ENCODE results near the gene UNC45B.

- no peak for TF ChIP-seq RAD21 (IDR thresholded peaks at IDR 0.05; ENCODE audit: low read length)
- no peak for TF ChIP-seq CTCF (conservative IDR thresholded peaks at IDR 0.05; ENCODE audit: low read depth, low read length)
- no peak for TF ChIP-seq SMC3 (IDR thresholded peaks at IDR 0.05; ENCODE audit: low read depth, low read length)
- no peak for TF ChIP-seq CHD1 (IDR thresholded peaks at IDR 0.05; ENCODE audit: low read depth, low read length)
- no peak for TF ChIP-seq POLR2A (IDR thresholded peaks at IDR 0.05; ENCODE audit: low read depth, low read length)
- no peak for TF ChIP-seq USF2 (IDR thresholded peaks at IDR 0.05; ENCODE audit: low read depth, low read length)
- TF ChIP-seq RCOR1 (IDR thresholded peaks at IDR 0.05; ENCODE audit: insufficient replicate concordance, low read length), result no peak
- TF ChIP-seq CEBPB (IDR thresholded peaks at IDR 0.05; ENCODE audit: low read depth, low read length), result no peak
- no peak for TF ChIP-seq FOS (IDR thresholded peaks at IDR 0.05; ENCODE audit: low read depth, low read length)
- no peak for TF ChIP-seq MAZ (IDR thresholded peaks at IDR 0.05; ENCODE audit: borderline replicate concordance, low read depth, low read length)
- no peak for TF ChIP-seq MAFK (IDR thresholded peaks at IDR 0.05; ENCODE audit: low read depth, low read length)
- no peak for TF ChIP-seq BHLHE40 (IDR thresholded peaks at IDR 0.05; ENCODE audit: low read depth, low read length)
- no peak for TF ChIP-seq RFX5 (IDR thresholded peaks at IDR 0.05; ENCODE audit: low read depth, low read length)
- TF ChIP-seq, protein P1, sequence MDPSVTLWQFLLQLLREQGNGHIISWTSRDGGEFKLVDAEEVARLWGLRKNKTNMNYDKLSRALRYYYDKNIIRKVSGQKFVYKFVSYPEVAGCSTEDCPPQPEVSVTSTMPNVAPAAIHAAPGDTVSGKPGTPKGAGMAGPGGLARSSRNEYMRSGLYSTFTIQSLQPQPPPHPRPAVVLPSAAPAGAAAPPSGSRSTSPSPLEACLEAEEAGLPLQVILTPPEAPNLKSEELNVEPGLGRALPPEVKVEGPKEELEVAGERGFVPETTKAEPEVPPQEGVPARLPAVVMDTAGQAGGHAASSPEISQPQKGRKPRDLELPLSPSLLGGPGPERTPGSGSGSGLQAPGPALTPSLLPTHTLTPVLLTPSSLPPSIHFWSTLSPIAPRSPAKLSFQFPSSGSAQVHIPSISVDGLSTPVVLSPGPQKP (IDR thresholded peaks at IDR 0.05; ENCODE audit: borderline replicate concordance, low read depth, low read length), result no peak
Measured at GRCh38 chr17:35184274-35184673, 36.7 kb downstream of the UNC45B start.

Data from IMR-90 (cell line).